GM18508 (cell line): ENCODE data around the gene P2RX5.
"Not testable (repeated sequence)": the region's sequence is repeated elsewhere in the genome, so short reads cannot be mapped to it uniquely, and the experiment has no call there.

Experiments used
- ATAC-seq: cut with Tn5 transposase; IDR thresholded peaks from one replicate; pipeline ENCODE4 v1.9.1; 2021; ENCODE audit warnings: moderate number of reproducible peaks; ENCODE audit not compliant: insufficient read depth, unreplicated experiment

The P2RX5 gene, protein sequence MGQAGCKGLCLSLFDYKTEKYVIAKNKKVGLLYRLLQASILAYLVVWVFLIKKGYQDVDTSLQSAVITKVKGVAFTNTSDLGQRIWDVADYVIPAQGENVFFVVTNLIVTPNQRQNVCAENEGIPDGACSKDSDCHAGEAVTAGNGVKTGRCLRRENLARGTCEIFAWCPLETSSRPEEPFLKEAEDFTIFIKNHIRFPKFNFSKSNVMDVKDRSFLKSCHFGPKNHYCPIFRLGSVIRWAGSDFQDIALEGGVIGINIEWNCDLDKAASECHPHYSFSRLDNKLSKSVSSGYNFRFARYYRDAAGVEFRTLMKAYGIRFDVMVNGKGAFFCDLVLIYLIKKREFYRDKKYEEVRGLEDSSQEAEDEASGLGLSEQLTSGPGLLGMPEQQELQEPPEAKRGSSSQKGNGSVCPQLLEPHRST

DNA sequence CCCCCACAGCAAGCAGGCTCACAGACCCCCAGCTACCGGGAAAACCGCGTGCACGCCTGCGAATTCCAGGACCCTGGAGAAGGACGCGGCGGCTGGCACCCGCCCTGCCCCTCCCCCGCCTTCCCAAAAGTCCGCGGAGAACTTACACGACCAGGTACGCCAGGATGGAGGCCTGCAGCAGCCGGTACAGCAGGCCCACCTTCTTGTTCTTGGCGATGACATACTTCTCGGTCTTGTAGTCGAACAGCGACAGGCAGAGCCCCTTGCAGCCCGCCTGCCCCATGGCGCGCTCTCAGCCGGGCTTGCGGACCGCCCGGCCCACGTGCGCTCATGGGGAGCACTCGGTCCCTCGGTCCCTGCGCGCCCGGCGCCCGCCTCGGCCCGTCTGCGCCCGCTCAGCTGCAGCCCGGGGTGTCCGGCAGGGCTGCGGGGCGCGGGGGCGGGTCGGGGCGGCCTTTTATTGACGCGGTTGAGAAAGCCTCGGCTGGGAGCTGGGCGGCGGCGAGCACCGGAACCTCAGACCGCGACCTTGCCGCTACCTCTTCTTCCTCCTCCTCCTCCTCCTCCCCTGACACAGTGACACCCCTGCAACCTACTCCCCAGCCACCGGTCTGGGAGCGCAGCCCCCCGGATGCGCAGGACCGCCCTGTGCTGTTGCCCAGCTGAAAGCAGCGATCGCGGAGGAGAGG, at the start of gene P2RX5:
P2RX5 (minus strand) TSS at position 433 of the 689 bp plus-strand sequence; CDS start at position 283, 150 bp downstream.
- no peak for ATAC-seq

DNA sequence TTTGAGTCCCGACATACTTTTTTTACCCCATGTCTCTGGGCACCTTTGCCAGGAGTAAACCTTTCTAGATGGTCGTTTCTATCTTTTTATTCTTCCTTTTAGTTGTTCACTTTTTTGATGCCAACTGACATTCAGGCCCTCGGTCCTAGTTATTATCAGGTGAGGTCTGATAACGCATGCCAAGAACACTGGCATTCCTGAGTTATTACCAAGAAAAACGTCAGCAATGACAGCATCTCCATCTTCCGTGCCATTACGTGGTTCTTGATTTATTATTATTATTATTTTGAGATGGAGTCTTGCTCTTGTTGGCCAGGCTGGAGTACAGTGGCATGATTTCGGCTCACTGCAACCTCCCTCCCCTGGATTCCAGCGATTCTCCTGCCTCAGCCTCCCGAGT, 49.1 kb upstream of the P2RX5 start:
- no peak for ATAC-seq

DNA sequence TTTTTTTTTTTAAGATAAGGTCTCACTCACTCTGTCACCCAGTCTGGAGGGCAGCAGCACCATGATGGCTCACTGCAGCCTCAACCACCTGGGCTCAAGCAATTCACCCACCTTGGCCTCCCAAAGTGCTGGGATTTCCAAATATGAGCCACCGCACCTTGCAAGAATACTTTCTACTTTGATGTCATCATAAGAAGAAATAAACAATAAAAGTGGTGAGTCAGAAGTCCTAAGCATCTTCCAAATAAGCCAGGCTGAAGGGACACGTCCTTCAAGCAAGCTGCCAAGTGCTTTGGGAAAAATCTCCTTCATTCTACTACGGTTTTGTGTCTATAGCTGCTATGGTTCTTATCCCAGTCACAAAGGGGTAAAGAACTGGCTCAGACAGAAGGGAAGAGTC, 48.1 kb upstream of the P2RX5 start:
- ATAC-seq = no peak

DNA sequence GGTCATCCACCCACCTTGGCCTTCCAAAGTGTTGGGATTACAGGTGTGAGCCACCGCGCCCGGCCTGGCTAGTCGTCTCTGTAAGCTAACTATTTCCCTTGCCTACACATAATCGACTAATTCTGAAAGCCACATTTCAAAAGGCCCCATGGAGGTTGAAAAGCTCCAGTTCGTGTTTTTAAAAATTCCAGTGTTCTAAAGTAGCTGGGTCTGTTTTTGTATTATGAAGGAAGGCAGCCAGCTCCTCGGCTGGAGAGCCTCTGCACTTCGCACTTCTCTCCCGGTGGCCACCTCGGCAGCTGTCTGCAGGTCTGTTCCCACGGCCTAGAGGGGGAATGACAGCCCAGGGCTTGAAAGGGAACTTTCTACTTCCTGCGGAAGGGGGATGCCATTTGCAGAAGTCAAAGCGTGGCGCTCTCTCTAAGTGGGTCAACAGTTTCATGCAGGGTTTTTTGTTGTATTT, 44.7 kb upstream of the P2RX5 start:
- no peak for ATAC-seq

DNA sequence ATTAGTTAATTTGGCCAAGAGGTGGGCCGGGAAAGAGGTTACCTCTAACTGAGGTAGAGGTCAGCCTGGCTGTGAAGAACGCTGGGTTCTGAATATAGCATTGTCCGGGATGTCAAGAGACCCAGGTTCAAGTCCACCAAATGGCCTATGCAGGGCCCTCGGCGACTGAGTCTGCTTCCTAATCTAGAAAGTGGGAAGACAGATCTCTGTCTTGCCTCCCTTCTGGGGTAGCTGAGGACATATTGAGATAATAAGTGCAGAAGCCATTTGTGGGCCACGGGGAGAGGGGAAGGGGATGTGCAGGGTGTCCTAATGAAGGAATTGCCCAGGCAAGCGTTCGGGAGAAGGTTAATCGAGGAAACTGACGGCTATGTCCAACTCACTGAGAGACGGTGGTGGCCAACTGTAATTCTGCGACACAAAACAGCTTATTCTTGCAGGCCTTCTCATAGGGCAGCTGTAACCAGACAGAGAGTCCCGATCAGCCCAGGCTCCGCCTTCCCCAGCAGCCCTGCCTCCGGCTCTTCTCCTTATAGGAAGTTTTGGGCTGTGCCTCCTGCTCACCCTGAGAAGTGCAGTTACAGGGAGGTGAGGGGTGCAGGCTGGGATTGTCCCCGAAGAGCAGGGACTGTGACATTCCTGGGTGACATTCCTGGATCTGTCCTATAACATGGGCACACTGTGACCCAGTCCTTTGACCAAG, 43.6 kb upstream of the P2RX5 start:
- ATAC-seq = no peak

DNA sequence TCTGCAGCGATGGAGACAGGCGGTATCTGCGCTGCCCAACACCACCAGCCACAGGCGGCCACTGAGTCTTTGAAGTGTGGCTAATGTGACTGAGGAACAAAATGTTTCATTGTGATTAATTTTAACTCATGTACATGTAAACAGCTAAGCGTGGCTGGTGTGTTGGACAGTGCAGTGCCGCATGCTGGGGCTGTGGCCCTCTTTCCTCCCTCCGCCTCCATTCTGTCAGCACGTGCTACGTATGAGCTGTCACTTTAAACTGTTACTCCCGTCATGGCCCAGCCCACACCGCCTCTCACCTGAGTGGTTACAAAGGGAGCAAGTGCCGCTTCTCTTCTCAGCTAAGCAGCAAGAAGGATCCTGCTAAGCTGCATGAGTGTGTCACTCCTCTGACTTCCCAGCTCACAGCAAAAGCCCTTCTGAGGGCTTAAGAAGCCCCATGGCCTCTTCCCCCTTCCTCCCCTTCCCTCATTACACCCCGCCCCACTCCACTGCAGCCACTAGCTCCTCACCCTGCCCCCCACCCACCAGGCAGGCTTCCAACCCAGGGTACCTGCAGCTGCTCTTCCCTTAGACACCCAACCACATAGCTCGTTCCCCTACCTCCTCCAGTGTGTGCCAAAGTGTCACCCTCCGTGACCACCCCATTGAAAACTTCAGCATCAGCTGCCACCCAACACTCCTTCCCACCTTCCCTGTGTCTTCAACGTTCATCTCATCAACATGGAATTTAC, 42.8 kb upstream of the P2RX5 start:
- ATAC-seq = no peak

DNA sequence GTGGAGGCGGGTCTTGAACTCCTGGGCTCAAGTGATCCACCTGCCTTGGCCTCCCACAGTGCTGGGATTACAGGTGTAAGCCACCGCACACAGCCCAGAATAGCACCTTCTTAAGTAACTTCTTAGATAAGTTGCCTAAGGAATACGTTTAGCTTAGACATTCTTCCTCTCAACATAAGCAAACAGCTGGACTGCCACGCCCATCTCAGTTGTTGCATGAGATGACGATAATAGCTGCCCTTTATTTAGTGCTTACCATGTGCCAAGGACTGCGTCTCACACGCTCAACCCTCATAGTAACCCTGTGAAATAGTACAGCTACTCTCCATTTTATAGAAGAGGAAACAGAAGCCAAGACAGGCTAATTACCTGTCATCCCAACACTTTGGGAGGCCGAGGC, 39.6 kb upstream of the P2RX5 start:
- no peak for ATAC-seq

DNA sequence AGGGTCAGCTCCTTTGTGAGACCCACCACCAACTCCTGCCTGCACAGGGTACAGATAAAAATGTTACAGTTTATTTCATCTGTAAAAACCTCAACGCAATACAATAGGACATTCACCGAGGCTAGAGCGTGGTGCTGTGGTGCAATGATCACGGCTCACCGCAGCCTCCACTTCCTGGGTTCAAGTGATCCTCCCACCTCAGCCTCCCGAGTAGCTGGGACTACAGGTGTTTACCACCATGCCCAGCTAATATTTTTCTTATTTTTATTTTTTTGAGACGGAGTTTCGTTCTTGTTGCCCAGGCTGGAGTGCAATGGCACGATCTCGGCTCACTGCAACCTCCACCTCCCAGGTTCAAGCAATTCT, 38.9 kb upstream of the P2RX5 start:
- ATAC-seq = not testable (repeated sequence)

DNA sequence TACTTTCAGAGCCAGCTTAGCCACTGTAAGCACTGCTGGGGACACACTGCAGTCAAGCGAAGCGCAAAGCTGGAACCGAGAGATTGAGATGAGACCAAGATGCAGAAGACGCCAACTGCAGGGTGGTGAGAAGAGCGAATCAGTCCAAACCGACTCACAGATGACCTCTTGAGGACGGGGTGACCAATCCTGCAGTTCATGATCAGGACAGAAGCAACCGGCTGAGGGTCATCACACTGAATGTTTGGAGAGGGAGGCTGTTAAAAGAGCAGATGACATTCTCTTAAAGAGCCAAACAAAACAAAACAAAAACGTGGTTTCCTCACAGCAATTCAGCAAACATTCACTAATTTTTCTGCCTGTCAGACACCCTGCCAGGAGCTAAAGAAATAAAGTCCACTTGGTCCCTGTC, 36.3 kb upstream of the P2RX5 start:
- no peak for ATAC-seq

DNA sequence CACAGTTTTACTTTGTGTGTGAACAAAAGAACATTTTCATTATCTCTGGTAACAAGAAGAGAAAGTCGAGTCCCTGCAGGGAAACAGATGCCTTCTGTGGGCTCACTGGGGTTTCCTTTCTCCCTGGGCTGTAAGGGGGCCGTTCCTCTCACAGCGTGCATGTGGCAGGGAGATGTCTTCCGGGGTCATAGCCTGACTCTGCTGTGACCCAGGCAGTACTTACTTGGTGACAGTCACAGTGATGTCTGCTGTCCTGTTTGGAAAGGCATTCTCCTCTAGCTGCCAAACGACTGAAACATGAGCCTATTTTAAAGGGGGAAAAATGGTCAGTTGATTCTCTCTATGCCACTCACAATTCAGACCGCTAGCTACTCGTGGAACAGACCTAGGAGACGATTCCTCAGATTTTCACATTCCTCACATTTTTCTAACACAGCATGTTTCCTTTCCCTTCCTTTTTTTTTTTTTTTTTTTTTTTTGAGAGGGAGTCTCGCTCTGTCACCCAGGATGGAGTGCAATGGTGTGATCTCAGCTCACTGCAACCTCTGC, 35.0 kb upstream of the P2RX5 start:
- no peak for ATAC-seq

DNA sequence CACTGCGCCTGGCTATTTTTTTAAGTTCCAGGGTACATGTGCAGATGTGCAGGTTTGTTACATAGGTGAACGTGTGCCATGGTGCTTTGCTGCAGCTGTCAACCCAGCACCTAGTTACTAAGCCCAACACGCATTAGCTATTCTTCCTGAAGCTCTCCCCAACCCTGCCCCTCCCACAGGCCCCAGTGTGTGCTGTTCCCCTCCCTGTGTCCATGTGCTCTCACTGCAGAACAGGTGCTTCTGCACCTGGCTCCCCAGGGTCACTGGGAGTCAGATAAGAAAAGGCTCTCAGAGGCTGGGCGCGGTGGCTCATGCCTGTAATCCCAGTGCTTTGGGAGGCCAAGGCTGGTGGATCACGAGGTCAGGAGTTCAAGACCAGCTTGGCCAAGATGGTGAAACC, 33.9 kb upstream of the P2RX5 start:
- no peak for ATAC-seq

DNA sequence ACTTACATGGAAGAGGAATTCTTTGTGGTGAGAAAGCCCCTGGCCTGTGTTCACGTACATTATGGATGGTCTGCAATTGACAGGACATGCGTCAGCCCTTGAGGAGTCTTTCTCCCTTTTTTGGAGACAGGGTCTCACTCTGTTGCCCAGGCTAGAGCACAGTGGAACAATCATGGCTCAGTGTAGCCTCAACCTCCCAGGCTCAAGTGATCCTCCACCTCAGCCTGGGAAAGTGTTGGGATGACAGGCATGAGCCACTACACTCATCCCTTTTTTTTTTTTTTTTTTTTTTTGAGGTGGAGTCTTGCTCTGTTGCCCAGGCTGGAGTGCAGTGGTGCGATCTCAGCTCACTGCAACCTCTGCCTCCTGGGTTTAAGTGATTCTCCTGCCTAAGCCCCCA, 32.1 kb upstream of the P2RX5 start:
- not testable (repeated sequence) for ATAC-seq

DNA sequence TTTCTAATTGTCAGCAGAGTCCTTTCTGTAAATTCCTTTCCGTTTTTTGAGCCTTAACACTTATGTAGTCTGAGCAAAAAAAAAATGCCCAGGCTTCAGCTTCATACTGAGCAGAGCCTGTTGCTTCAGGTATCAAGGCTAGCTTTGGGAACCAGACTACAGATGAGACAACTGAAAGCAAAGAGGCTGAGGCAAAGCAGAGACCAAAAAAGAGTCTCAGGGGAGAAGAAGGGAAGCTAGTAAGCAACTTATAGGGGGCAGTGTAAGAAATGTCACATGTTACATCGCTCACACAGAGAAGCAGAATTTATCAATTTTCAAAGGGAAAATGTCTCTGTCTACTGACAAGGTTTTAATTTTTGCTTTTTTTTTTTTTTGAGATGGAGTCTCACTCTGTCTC, 31.1 kb upstream of the P2RX5 start:
- ATAC-seq = no peak

DNA sequence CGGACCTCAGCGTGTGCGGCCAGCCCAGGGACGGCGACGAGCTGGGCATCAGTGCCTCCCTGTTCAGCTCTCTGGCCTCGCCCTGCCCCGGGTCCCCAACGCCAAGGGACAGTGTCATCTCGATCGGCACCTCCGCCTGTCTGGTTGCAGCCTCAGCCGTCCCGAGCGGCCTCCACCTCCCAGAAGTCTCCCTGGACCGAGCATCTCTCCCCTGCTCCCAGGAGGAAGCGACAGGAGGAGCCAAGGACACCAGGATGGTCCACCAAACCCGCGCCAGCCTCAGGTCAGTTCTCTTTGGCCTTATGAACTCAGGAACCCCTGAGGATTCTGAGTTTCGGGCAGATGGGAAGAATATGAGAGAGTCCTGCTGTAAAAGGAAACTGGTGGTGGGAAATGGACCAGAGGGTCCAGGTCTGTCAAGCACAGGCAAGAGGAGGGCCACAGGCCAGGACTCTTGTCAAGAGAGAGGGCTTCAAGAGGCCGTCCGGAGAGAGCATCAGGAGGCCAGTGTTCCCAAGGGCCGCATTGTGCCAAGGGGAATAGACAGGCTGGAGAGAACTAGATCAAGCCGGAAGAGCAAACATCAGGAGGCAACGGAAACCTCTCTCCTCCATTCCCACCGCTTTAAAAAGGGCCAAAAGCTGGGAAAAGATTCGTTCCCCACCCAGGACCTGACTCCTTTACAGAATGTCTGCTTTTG, 28.6 kb upstream of the P2RX5 start:
- no peak for ATAC-seq

DNA sequence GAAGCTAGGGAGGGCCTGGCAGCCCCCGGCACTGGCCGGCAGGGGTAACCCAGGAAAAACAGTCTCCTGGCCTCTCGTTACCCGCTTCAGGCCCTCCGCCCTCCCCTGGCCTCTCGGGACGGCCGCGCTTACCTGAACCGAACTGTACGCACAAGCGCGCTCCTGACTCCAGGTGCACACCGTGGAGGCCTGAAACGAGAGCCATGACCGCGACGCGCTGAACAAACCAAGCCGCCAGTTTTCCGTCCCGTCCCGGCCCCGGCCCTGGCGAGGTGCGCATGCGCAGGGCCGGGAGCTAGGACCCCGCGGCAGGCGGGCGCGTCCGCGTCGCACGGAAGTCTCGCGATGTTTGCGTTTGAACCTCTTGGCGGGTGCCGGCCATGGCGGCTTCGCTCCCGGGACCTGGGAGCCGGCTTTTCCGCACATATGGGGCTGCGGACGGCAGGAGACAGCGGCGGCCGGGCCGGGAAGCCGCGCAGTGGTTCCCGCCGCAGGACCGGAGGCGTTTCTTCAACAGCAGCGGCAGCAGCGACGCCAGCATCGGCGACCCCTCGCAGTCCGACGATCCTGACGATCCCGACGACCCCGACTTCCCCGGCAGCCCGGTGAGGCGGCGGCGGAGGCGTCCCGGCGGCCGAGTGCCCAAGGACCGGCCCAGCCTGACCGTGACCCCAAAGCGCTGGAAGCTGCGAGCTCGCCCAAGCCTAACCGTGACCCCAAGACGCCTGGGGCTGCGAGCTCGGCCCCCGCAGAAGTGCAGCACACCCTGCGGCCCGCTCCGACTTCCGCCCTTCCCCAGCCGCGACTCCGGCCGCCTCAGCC, 27.8 kb upstream of the P2RX5 start, which contains the start of gene HASPIN:
HASPIN (plus strand) TSS at position 348 of the 822 bp plus-strand sequence; CDS start at position 381, 33 bp downstream.
- no peak for ATAC-seq

DNA sequence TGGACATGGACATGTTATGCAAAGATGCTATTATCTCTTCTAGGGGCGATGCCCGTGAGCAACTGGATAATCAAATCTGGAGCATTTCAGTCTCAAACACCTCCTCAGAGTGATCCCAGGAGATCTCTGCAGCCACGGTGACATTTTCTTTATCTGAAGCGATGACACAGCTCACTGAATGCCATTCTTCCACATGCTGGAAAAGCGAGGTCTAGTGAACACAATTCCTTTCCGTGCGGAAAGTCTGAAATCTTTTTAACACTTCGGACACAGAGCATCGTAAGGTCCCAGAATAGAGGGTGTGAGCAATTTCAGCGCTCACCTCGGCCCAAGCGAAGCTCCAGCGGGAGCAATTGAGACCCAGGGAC, 27.2 kb upstream of the P2RX5 start:
- no peak for ATAC-seq

DNA sequence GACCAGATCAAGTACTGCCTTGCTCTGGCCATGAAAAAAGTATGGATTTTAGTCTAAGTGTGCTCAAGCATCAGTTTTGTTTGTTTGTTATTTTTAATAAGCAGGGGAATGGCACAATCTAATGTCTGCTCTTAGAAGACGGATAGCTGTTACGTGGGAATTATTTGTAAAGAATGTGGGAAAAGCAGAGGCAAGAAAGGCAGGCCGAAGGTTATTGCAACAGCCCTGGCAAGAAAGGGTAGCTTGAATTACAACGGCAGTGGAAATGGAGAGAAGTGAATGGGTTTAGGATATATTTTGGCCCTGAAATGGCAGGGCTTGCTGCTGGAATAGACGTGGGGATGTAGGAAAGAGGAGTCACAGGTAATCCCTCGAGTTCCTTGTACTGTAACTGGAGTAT, 26.8 kb upstream of the P2RX5 start:
- no peak for ATAC-seq

DNA sequence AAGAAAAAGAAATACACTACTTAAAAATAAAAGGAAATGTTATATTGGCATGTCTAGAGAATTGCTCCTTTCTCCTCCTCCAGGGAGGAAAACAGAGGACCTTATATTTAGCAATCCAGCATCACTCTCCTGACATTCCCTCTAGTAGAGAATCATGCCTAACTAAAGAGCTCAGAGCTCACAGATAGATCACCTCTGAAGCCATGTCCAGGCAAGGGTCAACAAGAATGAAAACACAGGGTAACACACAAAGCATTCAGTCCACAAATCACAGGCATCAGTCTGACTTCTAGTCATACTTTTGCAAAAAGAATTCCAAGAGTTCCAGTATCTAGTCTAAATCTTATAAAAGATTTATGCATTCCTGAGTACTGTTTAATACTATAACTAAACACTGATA, 23.3 kb upstream of the P2RX5 start:
- ATAC-seq = no peak

DNA sequence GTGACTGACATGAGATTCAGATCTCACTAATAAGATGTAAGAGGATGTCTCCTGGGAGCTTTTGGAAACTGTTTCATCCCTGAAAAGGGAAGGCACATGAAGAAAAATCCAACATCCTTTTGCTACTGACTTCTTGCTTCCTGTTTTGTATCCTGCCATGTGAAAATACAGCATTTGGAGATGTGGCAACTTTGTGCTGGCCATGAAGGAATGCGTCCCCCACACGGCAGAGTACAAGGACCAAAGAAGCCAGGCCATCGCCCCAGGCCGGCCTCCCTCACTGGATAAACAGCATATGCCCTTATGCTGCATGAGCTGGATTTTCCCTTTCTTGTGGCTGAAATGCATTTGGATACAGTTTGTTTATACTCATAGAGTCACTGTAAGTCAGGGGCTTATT, 22.2 kb upstream of the P2RX5 start:
- ATAC-seq = no peak
